Hematopoietic multipotent progenitor cell treated with erythropoietin and hydrocortisone succinate and interleukin-3 and kit ligand, for 15 days (in vitro differentiated cells): Measurements from ENCODE around the gene ABCC3.

Source experiments
- DNase-seq: peaks from one replicate; pipeline ENCODE4 v3.0.0-alpha.2; 2015; ENCODE audit warnings: low spot score

The ABCC3 gene

DNA sequence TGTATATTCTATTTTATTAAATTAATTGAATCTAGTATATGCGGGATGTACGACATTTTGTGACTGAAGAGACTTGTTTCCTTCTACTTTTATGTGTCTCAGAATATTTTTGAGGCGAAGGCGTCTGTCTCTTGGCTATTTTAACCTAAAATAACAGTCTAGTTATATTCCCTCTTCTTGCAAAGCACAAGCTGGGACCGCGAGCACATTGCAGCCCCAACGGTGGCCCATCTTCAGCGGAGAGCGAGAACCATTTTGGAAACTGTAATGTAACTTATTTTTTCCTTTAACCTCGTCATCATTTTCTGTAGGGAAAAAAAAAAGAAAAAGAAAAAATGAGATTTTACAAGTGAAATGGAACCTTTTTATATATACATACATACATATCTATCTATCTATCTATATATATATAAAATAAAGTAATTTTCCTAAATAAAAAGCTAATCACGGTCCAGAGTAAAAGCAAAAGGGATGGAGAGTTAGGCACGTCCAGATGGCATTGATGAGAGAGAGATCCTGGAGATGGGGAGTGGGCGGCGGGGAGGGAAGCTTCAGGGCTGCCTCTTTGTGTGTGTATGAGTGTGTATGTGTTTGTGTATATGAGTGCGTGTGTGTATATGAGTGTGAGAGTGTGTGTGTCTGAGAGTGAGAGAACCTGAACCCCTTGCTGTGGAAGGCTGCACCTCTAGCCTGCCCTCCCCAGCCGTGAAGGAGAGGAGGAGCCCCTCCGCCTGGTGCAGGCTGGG lies 7.5 kb upstream of the ABCC3 start:
- DNase-seq: no peak

GRCh38 chr17:50627782-50628601 lies 6.7 kb upstream of the ABCC3 start:
- no peak for DNase-seq

DNA sequence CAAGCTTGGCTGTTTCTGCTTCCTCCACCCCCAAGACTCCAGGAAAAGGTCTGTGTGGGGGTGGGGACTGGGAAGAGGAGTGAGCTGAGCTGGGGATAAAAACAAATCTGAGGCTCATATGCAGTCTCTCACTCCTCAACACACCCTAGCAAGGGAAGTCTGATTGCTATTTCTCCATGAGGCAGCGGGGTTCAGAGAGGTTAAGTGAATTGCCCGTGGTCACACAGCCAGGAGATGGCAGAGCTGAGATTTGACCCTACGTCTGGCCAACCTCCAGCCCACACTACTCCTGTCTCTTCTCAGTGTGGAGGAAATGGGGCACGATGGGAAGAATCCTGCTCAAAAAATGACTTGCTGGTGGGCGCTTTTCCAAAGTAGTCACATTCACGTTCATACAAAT lies 4.8 kb upstream of the ABCC3 start:
- no peak for DNase-seq

- peak; percentile 49 for DNase-seq
Observed at GRCh38 chr17:50630524-50631194, 4.0 kb upstream of the ABCC3 start.

- no peak for DNase-seq
Observed at GRCh38 chr17:50631195-50631907, 3.3 kb upstream of the ABCC3 start.

DNA sequence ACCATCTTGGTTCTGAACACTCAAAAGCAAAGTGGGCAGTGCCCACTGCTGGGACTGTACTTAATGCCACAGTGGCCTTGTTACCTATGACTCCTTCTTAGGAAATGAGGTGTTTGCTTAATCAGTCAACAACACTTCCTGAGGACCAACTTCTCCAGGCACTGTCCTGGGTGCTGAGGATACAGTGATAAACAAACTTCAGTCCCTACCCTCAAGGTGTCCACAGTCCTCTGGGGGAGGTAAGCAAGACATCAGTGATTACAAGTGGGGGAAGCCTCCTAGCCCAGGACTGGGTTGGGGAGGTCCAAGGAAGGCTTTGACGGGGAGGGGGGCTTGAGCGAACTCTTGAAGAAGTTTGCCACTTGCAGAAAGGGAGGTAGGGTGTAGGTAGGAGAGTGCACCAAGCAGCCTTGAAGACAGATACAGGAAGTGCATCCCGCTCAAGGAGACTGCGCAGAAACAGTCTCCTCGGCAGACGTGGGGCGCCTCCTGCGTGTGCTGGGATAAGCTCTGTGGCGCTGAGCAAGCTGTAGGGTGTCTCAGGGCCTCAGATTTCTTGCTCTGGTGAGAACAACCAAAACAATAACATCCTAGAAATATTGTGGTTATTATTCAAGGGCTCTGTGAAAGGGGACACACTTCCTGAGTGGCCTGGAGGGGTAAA lies 2.6 kb upstream of the ABCC3 start:
- no peak for DNase-seq

GRCh38 chr17:50632637-50633036 lies 2.0 kb upstream of the ABCC3 start:
- no peak for DNase-seq

DNA sequence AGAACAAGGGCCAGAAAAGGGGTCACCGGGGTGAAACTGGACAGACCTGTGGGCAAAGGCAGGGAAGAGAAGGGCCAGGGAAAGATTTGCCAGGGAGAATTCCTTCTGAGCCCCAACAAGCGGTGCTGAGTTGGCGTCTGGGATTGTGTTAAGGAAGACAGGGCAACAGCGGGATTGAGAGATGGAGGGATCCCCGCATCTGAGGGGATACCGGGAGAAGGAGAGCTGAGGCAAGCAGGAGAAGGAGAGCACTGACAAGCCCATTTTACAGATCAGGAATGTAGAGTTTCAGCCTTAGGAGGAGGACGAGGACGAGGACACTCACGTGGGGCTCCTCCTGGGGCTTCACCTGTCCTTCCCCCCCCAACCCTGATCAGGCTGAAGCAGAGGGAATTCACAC lies 998 bp upstream of the ABCC3 start:
- DNase-seq: no peak

GRCh38 chr17:50634915-50635731 lies 442 bp downstream of the ABCC3 start:
- no peak for DNase-seq

GRCh38 chr17:50635732-50635981 lies 976 bp downstream of the ABCC3 start:
- no peak for DNase-seq

DNA sequence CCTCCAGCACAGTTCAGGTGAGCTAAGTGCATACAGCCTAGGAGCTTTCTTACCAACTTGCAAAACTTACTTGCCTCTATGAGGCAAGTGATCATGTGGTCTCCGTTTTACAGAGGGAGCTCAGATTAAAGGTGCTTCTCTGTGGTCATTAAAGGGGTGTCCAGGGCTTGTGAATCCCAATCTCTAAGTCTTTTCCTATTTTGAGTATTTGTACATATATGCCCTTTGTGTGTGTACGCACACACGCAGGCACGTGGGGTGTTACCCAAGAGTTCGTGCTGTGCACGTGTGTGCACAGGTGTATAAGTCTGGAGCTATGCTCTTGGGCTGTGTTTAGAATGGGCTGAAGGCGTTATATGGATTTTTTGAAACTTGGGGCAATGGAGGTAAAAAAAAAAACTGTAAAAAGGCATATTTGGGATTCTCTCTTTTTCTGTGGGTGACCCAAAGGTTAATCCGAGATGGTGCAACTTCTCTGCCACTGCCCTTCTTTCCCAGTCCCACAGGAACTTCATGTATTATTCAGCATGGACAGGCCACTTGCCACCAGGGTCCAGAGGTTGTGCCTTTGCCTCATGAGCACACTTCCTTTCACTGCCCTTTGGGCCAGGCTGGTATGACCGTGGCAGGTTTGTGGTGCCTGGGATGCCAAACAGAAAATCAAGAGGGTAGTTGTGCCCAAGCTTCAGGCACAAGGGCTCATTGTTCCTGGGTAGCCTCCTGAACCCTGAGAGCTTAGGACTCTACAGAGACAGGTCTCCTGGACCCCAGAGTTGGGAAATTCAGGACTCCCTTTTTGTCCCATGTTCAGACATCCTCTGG lies 1.5 kb downstream of the ABCC3 start:
- no peak for DNase-seq

DNA sequence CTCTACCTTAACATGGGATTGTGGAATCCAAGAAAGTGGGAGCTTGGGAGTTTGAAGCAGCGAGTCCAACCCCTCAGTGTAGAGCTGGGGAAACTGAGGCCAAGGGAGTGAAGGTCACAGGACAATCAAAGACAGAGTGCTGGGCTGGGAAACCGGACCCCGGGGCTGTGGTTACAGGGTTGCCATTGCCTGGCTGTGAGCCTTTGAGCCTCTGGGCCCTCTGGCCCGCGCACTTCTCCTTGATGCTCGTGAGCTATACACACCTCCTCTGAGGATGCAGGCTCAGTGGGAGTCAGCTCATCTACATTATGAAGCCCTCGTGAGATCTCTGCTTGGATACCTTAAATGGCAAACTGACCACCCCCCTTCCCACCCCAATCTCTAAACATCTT lies 2.1 kb downstream of the ABCC3 start:
- DNase-seq: no peak

DNA sequence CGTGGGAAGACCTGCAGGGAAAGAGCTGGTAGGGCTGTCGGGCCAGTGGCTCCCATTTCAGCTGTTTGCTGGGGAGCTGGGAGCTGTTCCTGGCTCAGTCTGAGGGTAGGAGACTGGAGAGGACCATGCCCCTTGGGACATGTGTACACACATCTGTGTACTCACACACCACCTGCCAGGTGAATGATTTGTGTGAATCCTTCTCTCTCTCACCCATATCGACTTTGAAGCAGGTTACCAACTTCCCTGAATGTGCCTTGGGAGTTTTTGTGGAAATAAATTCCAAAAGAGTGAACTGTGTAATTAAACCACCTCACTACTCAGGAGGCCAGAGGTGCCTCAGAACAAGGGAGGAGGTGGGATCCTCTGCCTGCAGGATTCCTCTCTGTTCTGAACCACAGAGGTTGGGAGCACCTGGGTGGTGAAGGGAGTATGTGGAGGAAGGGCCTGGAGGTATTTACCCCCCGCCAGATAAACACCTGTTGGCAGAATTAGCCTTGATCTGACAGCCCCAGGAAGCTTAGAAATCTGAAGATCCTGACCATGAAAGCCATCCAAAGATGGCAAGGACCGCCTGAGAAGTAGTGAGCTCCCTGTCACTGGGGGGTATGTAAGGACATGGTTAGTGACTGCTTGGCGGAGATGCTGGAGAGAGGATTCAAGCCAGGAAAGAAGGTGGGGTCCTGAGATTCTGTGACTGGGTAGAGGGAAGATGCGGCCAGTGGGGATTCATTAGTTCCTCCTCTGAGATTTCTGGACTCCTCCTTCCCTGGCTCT lies 3.3 kb downstream of the ABCC3 start:
- DNase-seq: no peak

DNA sequence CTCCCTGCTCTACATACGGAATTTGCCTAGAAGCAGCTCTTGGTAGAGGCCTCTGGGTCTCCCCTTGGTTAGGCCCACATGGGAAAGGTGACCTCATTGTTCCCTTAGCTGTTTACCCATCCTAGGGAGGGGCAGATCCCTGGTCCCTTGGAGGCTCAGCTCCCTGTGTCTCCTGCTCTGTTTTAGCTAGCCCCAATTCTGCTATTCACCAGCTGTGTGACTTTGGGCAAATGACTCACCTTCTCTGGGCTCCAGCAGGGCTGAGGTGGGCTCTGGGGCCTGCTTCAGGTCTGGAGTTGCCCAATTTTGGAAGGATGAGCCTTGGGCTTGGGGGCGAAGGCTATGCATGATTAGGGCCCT lies 3.9 kb downstream of the ABCC3 start:
- DNase-seq: no peak

DNA sequence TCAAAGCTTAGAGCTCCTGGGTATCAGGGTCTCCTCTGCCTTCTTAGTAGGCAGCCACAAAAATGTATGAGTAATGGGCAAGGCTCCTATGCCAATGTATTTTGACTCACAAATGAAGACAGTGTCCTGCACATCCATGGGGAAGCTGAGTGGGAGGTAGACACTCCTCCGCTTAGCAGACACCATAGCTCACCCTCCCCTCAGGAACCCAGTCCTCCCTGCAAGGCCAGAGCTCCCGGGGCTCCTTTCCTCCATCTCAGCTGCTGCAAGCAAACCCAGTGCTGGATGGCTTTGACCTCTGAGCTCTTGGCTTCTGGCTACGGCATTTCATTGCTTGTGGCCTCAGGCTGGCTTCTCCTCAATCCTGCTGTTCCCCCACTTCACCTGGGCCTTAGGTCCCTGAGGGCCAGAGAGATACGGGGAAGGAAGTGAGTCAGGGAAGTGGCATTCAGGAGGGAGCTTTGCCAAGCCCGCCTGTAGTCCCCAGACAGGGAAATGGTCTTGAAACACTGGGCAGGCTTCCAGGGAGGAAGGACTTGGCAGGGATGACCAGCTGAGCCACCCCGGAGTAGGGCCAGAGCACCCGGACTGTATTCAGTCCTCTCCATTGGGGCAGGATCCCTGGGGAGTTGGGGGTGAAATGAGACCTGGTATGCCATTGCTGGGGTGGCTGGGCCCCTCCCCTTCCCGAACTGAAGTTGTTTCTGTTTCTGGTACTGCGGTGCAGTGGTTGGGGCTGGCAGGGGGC lies 4.5 kb downstream of the ABCC3 start:
- no peak for DNase-seq

DNA sequence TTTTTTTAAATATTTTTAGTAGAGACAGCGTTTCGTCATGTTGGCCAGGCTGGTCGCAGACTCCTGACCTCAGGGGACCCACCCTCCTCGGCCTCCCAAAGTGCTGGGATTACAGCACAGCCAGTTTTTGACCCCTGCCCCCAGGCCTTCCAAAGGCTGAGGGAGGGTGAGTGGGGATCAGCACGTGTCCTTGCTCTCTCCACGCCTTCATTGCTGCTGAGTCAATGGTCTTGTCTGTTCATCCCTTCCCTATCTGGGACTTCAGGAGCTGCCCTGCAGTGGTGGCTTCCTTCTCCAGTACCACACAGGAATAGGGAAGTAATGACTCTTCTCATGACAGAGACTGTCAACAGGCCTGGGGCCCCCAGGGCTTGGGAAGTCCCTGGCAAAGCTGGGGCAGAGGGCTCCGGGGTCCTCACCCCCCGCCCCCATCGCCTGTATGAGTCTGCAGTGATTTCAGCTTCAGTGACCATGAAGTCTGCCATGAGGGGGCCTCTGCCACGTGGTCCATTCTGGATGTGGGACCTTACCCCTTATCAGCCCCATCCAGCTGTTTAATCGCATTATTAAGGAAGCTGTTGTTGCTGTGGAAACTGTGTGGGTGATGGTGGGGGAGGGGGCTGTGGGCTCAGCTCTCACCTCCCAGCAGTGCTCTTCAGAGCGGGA lies 6.1 kb downstream of the ABCC3 start:
- no peak for DNase-seq

DNA sequence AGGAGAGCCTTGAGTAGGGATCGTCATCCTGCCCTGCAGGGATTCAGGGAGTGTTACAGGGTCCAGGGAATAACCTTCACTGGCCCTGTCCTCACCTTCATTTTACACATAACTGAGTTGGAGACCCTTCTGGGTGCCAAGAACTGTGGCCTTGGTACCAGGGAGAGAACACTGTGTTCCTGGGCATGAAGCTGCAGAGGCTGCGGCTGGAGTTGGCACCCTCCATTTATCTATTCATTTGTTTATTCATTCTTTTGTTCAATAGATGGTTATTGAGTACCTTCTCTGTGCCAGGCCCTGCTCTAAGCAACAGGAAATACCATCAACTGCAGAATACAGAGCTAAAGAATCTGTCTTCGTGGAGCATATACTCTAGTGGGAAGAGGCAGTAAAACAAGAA lies 6.7 kb downstream of the ABCC3 start:
- DNase-seq: no peak

- no peak for DNase-seq
Observed at GRCh38 chr17:50642071-50642721, 7.5 kb downstream of the ABCC3 start.
